OCI-LY1 (cell line): ENCODE measurements around the gene PLVAP.

Experiments used
- H2AFZ ChIP-seq: fragments of 200-600 bp; sonication (generic), shearing (Covaris generic); 2 replicates; pipeline ENCODE4 v1.6.0; 2014; ENCODE audit warnings: antibody characterized with exemption, mild to moderate bottlenecking, low read length
- H3F3A ChIP-seq: fragments of 200-600 bp; sonication (generic), shearing (Covaris generic); 2 replicates; pipeline ENCODE4 v1.6.0; 2014; ENCODE audit warnings: mild to moderate bottlenecking, antibody characterized with exemption, low read length, moderate library complexity; ENCODE audit not compliant: insufficient read depth
- H3K27ac ChIP-seq: fragments of 200-600 bp; sonication (generic); 2 replicates; pipeline ENCODE4 v1.5.1; 2014; ENCODE audit warnings: low read length, mixed run types, mild to moderate bottlenecking, low read depth; ENCODE audit not compliant: poor library complexity, severe bottlenecking
- H3K27me3 ChIP-seq: fragments of 200-600 bp; sonication (generic); 2 replicates; pipeline ENCODE4 v1.6.0; 2014; ENCODE audit warnings: antibody characterized with exemption, mild to moderate bottlenecking, low read length, moderate library complexity; ENCODE audit not compliant: insufficient read depth
- H3K36me3 ChIP-seq: fragments of 200-600 bp; sonication (generic); 2 replicates; pipeline ENCODE4 v1.6.1; 2014; ENCODE audit warnings: mild to moderate bottlenecking, antibody characterized with exemption, low read length, moderate library complexity, mixed read lengths; ENCODE audit not compliant: insufficient read depth
- H3K4me1 ChIP-seq: fragments of 200-600 bp; sonication (generic); 2 replicates; pipeline ENCODE4 v1.5.1; 2014; ENCODE audit warnings: mild to moderate bottlenecking, low read length, moderate library complexity; ENCODE audit not compliant: insufficient read depth, severe bottlenecking
- H3K4me2 ChIP-seq: fragments of 200-600 bp; sonication (generic), shearing (Covaris generic); 2 replicates; pipeline ENCODE4 v1.6.1; 2014; ENCODE audit warnings: low read length
- H3K4me3 ChIP-seq: fragments of 200-600 bp; sonication (generic); 2 replicates; pipeline ENCODE4 v1.5.1; 2014; ENCODE audit warnings: low read length, low read depth, mild to moderate bottlenecking, mixed read lengths; ENCODE audit not compliant: poor library complexity, severe bottlenecking
- H3K79me2 ChIP-seq: fragments of 200-600 bp; shearing (Covaris generic); 2 replicates; pipeline ENCODE4 v1.6.1; 2016; ENCODE audit warnings: mixed run types, low read length, mixed read lengths; ENCODE audit not compliant: insufficient read depth
- H3K9ac ChIP-seq: fragments of 200-600 bp; sonication (generic), shearing (Covaris generic); 2 replicates; pipeline ENCODE4 v1.6.1; 2014; ENCODE audit warnings: mild to moderate bottlenecking, low read length, mixed read lengths
- H3K9me2 ChIP-seq: fragments of 200-600 bp; sonication (generic), shearing (Covaris generic); 2 replicates; pipeline ENCODE4 v1.6.1; 2014; ENCODE audit warnings: low read depth, mild to moderate bottlenecking, low read length, mixed read lengths
- H3K9me3 ChIP-seq: fragments of 200-600 bp; shearing (Covaris generic); 2 replicates; pipeline ENCODE4 v1.6.1; 2014; ENCODE audit warnings: low read length, mixed read lengths
- H4K20me1 ChIP-seq: fragments of 200-600 bp; sonication (generic), shearing (Covaris generic); 2 replicates; pipeline ENCODE4 v1.6.0; 2016; ENCODE audit warnings: mild to moderate bottlenecking, low read length; ENCODE audit not compliant: insufficient read depth
- EZH2 ChIP-seq: fragments of 200-600 bp; sonication (generic), shearing (Covaris generic); IDR thresholded peaks from 2 replicates; pipeline ENCODE4 v1.8.0; 2017; ENCODE audit warnings: borderline replicate concordance, mixed run types, mild to moderate bottlenecking, antibody characterized with exemption, low read length, moderate library complexity, mixed read lengths
- TF ChIP-seq, protein P1 (sequence below): fragments of 200-600 bp; sonication (generic), shearing (Covaris generic); IDR thresholded peaks from 2 replicates; pipeline ENCODE4 v1.5.1; 2017; ENCODE audit warnings: mild to moderate bottlenecking, antibody characterized with exemption, low read length, moderate library complexity, mixed read lengths

PLVAP gene

DNA sequence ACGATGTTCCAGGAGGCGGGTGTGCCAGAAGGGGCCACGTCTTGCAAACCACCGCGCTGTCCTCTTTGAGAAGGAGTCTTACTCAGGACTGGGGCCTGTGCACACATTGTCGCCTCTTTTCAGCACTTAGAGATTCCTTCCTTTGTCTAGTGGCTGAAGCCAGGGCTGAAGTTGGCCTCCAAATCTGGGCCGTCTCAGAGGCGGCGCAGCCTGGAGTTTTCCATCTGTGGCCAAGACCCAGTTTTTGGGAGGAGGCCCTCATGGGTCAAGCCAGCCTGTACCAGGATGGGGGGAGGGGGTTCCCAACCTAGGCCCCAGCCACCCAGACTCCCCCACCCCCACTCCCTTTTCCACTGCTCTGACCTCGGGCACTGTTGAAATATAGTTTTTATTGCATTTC lies 54.3 kb downstream of the PLVAP start:
- Histone ChIP-seq H3K9me2 (no peaks in the 10 kb centered on the region), H3K36me3 (peaks cover 41% of the 10 kb centered on the region), H4K20me1 (no peaks in the 10 kb centered on the region), H3K27ac (no peak overlapping the region), H3K27me3 (no peaks in the 10 kb centered on the region), H3F3A (peaks cover 3% of the 10 kb centered on the region; the same call in 1 of the 2 replicates), H2AFZ (no peak overlapping the region), H3K4me2 (no peak overlapping the region), H3K4me3 (no peak overlapping the region), H3K9ac (no peak overlapping the region), H3K79me2 (no peaks in the 10 kb centered on the region), H3K4me1 (peaks cover under 1% of the 10 kb centered on the region), H3K9me3 (no peaks in the 10 kb centered on the region)
- no peak for TF ChIP-seq EZH2
- TF ChIP-seq, protein P1, sequence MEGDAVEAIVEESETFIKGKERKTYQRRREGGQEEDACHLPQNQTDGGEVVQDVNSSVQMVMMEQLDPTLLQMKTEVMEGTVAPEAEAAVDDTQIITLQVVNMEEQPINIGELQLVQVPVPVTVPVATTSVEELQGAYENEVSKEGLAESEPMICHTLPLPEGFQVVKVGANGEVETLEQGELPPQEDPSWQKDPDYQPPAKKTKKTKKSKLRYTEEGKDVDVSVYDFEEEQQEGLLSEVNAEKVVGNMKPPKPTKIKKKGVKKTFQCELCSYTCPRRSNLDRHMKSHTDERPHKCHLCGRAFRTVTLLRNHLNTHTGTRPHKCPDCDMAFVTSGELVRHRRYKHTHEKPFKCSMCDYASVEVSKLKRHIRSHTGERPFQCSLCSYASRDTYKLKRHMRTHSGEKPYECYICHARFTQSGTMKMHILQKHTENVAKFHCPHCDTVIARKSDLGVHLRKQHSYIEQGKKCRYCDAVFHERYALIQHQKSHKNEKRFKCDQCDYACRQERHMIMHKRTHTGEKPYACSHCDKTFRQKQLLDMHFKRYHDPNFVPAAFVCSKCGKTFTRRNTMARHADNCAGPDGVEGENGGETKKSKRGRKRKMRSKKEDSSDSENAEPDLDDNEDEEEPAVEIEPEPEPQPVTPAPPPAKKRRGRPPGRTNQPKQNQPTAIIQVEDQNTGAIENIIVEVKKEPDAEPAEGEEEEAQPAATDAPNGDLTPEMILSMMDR: no peak

DNA sequence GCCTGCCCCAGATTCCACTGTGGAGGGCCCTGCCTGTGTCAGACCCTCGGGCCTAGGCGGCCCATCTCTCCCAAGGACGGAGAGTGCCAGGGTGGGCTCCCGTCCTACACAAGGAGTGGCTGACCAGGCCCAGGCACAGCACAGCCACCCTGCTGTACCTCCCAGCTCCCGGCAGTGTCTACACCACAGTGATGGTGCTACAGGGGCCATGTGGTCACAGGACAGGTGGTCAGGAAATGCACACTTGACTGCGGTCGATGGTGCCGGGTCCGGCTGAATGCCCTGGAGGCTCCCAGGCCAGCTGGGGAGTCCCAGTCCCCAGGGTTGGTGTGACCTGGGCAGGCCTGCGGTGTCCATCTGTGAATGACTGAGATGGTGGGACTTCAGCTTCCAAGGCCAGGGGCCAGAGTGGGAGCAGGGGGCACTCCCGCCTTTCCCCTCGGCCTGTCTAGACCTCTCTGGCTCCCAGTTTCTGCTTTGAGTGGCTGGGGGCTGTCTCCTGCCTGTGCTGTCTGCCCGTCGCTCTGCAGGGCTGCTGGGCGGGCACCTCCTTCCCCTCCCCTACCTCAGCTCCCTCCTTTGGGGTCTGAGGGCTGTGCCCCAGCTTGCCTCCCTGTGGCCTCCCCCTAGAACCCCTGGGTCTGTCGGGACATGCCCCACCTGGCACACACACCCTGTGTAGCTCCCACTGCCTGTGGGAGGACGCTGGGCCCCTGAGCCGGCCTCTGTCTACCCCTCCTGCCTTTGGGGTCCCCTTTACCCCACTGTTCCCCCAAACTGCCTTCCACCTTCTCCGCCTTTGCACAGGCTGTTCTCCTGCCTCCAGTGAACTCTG lies 55.3 kb downstream of the PLVAP start:
- Histone ChIP-seq H3K9me2 (no peaks in the 10 kb centered on the region), H2AFZ (no peak overlapping the region), H3K4me2 (no peak overlapping the region), H3K4me3 (no peak overlapping the region), H3K27me3 (no peaks in the 10 kb centered on the region), H3K36me3 (peaks cover 41% of the 10 kb centered on the region), H3K27ac (no peak overlapping the region), H4K20me1 (no peaks in the 10 kb centered on the region), H3K79me2 (no peaks in the 10 kb centered on the region), H3K9ac (no peak overlapping the region), H3K4me1 (no peaks in the 10 kb centered on the region), H3F3A (peaks cover 3% of the 10 kb centered on the region; the same call in 1 of the 2 replicates), H3K9me3 (no peaks in the 10 kb centered on the region)
- no peak for TF ChIP-seq EZH2
- TF ChIP-seq, protein P1: no peak

DNA sequence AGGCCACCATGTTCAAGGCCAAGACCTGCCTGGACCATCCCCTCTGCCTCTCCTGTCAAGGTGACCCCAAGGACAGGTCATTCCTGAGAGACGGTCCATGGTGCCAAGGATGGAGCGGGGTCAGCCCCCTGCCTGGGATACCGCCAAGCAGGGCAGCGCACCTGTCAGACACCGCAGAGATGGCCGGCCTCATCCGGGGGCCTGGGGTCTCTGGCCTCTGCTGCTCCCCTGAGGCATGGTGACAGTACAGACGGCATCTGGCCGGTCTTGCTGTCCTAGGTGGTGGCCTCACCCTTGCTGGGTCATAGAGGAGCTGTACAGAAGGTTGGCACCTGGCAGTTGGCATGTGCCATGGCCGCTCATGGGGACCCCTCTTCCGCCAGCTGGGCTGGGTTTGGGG lies 56.7 kb downstream of the PLVAP start:
- Histone ChIP-seq H3F3A (peaks cover 3% of the 10 kb centered on the region; the same call in 1 of the 2 replicates), H3K9ac (no peak overlapping the region), H3K27me3 (no peaks in the 10 kb centered on the region), H3K79me2 (no peaks in the 10 kb centered on the region), H3K9me2 (no peaks in the 10 kb centered on the region), H3K36me3 (peaks cover 49% of the 10 kb centered on the region), H3K4me3 (no peak overlapping the region), H3K4me1 (no peaks in the 10 kb centered on the region), H3K4me2 (no peak overlapping the region), H2AFZ (no peak overlapping the region), H3K27ac (no peak overlapping the region), H3K9me3 (no peaks in the 10 kb centered on the region), H4K20me1 (no peaks in the 10 kb centered on the region)
- TF ChIP-seq, protein P1: no peak
- TF ChIP-seq EZH2: no peak
